ENCODE measurements around the gene SLAMF8. TPM values are rescaled to one million over a fixed set of nuclear protein-coding genes. Genes with fewer than 3 reads are reported as not detected.

Gene SLAMF8
- total and polyA plus RNA-seq, 12 donors: 0.30 to 24.4 (median 0.99) TPM

DNA sequence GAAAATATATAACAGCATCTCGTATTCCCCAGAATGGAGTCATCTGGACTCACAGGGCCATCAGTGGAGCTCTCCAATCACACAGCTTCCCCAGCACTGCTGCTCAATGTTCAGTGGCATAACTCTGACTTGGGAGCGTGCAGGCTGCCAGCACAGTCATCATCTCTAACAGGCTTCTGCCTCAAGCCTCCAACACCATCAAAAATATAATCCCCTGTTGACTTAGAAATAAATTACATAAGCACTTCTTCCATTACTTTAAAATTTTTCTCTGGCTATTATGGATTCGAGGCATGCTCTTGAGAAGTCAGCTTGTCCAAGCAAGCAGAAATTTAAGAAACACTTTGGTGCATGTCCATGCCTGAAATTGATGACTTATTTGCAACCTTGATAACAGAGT lies 39.7 kb upstream of the SLAMF8 start:
- Histone ChIP-seq H3K27me3 (peaks cover 0 to 13% (median 3%) of the 10 kb centered on the region in 7 donors), H3K36me3 (no peaks in the 10 kb centered on the region), H3K4me1 (peaks cover 0 to 3% (median 0%) of the 10 kb centered on the region in 9 donors), H3K27ac (no peak overlapping the region), H3K9me3 (no peaks in the 10 kb centered on the region), H3K4me3 (no peak overlapping the region)
- no peak for TF ChIP-seq CTCF (IDR thresholded peaks at IDR 0.05)
- intact Hi-C loops (cut with DNase I): loop anchor here in 3 of 10 donors (10.0 kb wide), 2 partner anchors 248 to 732 kb away; partner anchors contain the start of gene PIGM (in 2 of the 3)
- DNase-seq (no peak), ATAC-seq (no peak)
- WGBS, 2 donors: 67 to 69% methylated on average over 3 of the region's 3 CpGs

DNA sequence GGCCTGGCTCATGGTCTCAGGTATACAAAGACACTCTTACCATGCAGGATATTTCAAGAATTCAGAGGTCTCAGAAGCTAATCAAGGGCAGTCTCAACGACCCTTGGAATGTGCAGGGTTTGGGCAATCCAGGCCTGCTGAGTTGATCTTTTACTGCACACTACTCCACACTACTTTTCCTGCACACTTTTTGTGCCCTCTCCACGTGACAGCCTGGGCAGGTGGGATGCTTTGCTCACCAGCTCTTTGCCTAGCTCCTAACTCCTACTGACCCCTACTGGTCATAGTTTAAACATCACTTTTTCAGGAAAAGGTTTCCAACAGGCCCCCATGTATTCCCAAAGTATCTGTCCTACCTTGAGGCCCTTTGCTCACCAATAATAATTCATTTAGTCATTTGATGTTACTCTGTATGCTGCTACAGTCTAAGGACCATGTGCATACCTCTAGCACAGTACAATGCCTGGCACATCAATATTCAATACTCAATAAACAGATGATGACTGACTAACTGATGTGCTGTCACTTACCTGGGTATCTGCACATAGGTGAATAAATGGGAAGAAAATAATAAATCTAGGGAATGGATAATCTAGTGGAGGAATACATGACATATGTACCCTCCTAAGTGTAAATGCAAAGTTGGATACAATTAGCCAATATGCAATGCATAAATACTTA lies 36.3 kb upstream of the SLAMF8 start:
- Histone ChIP-seq H3K4me1 (no peaks in the 10 kb centered on the region), H3K36me3 (no peaks in the 10 kb centered on the region), H3K4me3 (no peak overlapping the region), H3K27ac (no peak overlapping the region), H3K9me3 (no peaks in the 10 kb centered on the region), H3K27me3 (peaks cover 0 to 43% (median 29%) of the 10 kb centered on the region in 7 donors)
- intact Hi-C loops (cut with DNase I): loop anchor here in 3 of 10 donors (10.0 kb wide), 2 partner anchors 214 to 576 kb away; no protein-coding TSS in a partner anchor
- peak in 8 of 9 donors; percentile 40 to 68 (median 62) for TF ChIP-seq CTCF (IDR thresholded peaks at IDR 0.05)
- ATAC-seq (peak in 4 of 8 donors; percentile 19 to 54 (median 26)), DNase-seq (no peak)
- WGBS, 2 donors: 12% methylated on average over 2 of the region's 2 CpGs

- Histone ChIP-seq H3K36me3 (no peaks in the 10 kb centered on the region), H3K27me3 (peaks cover 0 to 49% (median 36%) of the 10 kb centered on the region in 7 donors), H3K27ac (no peak overlapping the region), H3K9me3 (no peaks in the 10 kb centered on the region), H3K4me3 (no peak overlapping the region), H3K4me1 (no peaks in the 10 kb centered on the region)
- no peak for DNase-seq
- TF ChIP-seq CTCF (IDR thresholded peaks at IDR 0.05): no peak
- ATAC-seq: no peak
- intact Hi-C loops (cut with DNase I): loop anchor here in 3 of 10 donors (10.0 kb wide), 2 partner anchors 214 to 576 kb away; no protein-coding TSS in a partner anchor
- WGBS, 2 donors: 62 to 68% methylated on average over 3 of the region's 3 CpGs
Observed at GRCh38 chr1:159791031-159791430, 35.6 kb upstream of the SLAMF8 start.

- DNase-seq (no peak), ATAC-seq (no peak)
- 20 to 28% methylated on average over 3 of the region's 3 CpGs for WGBS, 2 donors
- no peak for TF ChIP-seq CTCF (IDR thresholded peaks at IDR 0.05)
- Histone ChIP-seq H3K27ac (no peak overlapping the region), H3K36me3 (no peaks in the 10 kb centered on the region), H3K9me3 (no peaks in the 10 kb centered on the region), H3K4me3 (no peak overlapping the region), H3K4me1 (no peaks in the 10 kb centered on the region), H3K27me3 (peaks cover 0 to 52% (median 38%) of the 10 kb centered on the region in 7 donors)
- intact Hi-C loops (cut with DNase I): loop anchor here in 3 of 10 donors (10.0 kb wide), 2 partner anchors 213 to 577 kb away; no protein-coding TSS in a partner anchor
Observed at GRCh38 chr1:159791461-159791860, 35.2 kb upstream of the SLAMF8 start.
